H9 (cell line): ENCODE data around the gene CD9. TPM values are rescaled to one million over a fixed set of nuclear protein-coding genes. Genes with fewer than 3 reads are reported as not detected.

Experiments
- DNase-seq: peaks from one replicate; pipeline ENCODE4 v3.0.0-alpha.2; 2017
- H2AFZ ChIP-seq: one replicate; pipeline ENCODE4 v1.6.1; 2013; ENCODE audit warnings: mild to moderate bottlenecking, low read length, control low read depth, moderate library complexity
- H2AK5ac ChIP-seq: 2 replicates; pipeline ENCODE4 v1.6.1; 2013; ENCODE audit warnings: low read length, control low read depth, mixed read lengths; ENCODE audit not compliant: insufficient read length
- H2BK120ac ChIP-seq: one replicate; pipeline ENCODE4 v1.6.1; 2013; ENCODE audit warnings: low read depth, mild to moderate bottlenecking, low read length, control low read depth, inconsistent platforms; ENCODE audit not compliant: poor library complexity, severe bottlenecking
- H2BK12ac ChIP-seq: 2 replicates; pipeline ENCODE4 v1.6.1; 2013; ENCODE audit warnings: low read length, control low read depth, mixed read lengths, low read depth; ENCODE audit not compliant: insufficient read length
- H2BK15ac ChIP-seq: 2 replicates; pipeline ENCODE4 v1.6.1; 2013; ENCODE audit warnings: low read depth, low read length, control low read depth
- H2BK20ac ChIP-seq: one replicate; pipeline ENCODE4 v1.6.1; 2013; ENCODE audit warnings: low read depth, mild to moderate bottlenecking, low read length, control low read depth, inconsistent platforms; ENCODE audit not compliant: poor library complexity, severe bottlenecking
- H2BK5ac ChIP-seq: 2 replicates; pipeline ENCODE4 v1.6.1; 2013; ENCODE audit warnings: low read length, control low read depth, mixed read lengths; ENCODE audit not compliant: insufficient read length
- H3K14ac ChIP-seq: 2 replicates; pipeline ENCODE4 v1.6.1; 2013; ENCODE audit warnings: low read length, control low read depth; ENCODE audit not compliant: insufficient read depth
- H3K18ac ChIP-seq: 2 replicates; pipeline ENCODE4 v1.6.1; 2013; ENCODE audit warnings: low read depth, mild to moderate bottlenecking, mixed read lengths, low read length, control low read depth; ENCODE audit not compliant: insufficient read length
- H3K23ac ChIP-seq: 2 replicates; pipeline ENCODE4 v1.6.1; 2013; ENCODE audit warnings: low read length, control low read depth, mixed read lengths, low read depth; ENCODE audit not compliant: insufficient read length
- H3K23me2 ChIP-seq: 2 replicates; pipeline ENCODE4 v1.6.1; 2013; ENCODE audit warnings: low read depth, mild to moderate bottlenecking, mixed read lengths, low read length, control low read depth; ENCODE audit not compliant: insufficient read length, poor library complexity, severe bottlenecking
- H3K27ac ChIP-seq: 2 replicates; pipeline ENCODE4 v1.5.1; 2013; ENCODE audit warnings: low read length, control low read depth, mixed read lengths, low read depth; ENCODE audit not compliant: insufficient read length
- H3K27me3 ChIP-seq: 2 replicates; pipeline ENCODE4 v1.6.1; 2013; ENCODE audit warnings: low read length, control low read depth, inconsistent platforms; ENCODE audit not compliant: insufficient read depth
- H3K4ac ChIP-seq: 2 replicates; pipeline ENCODE4 v1.6.1; 2013; ENCODE audit warnings: low read depth, mild to moderate bottlenecking, control low read depth, inconsistent platforms, low read length, moderate library complexity
- H3K4me1 ChIP-seq: 2 replicates; pipeline ENCODE4 v1.6.1; 2013; ENCODE audit warnings: low read length, control low read depth, inconsistent platforms; ENCODE audit not compliant: insufficient read depth
- H3K4me2 ChIP-seq: 2 replicates; pipeline ENCODE4 v1.6.1; 2013; ENCODE audit warnings: low read length, control low read depth, mixed read lengths; ENCODE audit not compliant: insufficient read length, insufficient read depth
- H3K56ac ChIP-seq: 2 replicates; pipeline ENCODE4 v1.6.1; 2013; ENCODE audit warnings: low read depth, mild to moderate bottlenecking, mixed read lengths, low read length, control low read depth; ENCODE audit not compliant: insufficient read length
- H3K79me1 ChIP-seq: 2 replicates; pipeline ENCODE4 v1.6.1; 2013; ENCODE audit warnings: low read depth, mild to moderate bottlenecking, moderate library complexity, low read length, control low read depth, inconsistent platforms; ENCODE audit not compliant: insufficient read depth, poor library complexity, severe bottlenecking
- H3K79me2 ChIP-seq: 2 replicates; pipeline ENCODE4 v1.6.1; 2013; ENCODE audit warnings: low read length, control low read depth, inconsistent platforms; ENCODE audit not compliant: insufficient read depth
- H3K9ac ChIP-seq: 2 replicates; pipeline ENCODE4 v1.6.1; 2013; ENCODE audit warnings: low read length, control low read depth, mixed read lengths; ENCODE audit not compliant: insufficient read length; ENCODE audit errors: extremely low read depth
- H3K9me3 ChIP-seq: one replicate; pipeline ENCODE4 v1.6.1; 2013; ENCODE audit warnings: low read depth, low read length, inconsistent platforms; ENCODE audit not compliant: control insufficient read depth
- H3T11ph ChIP-seq: one replicate; pipeline ENCODE4 v1.6.1; 2013; ENCODE audit warnings: mild to moderate bottlenecking, low read length, control low read depth, inconsistent platforms
- H4K20me1 ChIP-seq: one replicate; pipeline ENCODE4 v1.6.1; 2013; ENCODE audit not compliant: control insufficient read depth, insufficient read length, insufficient read depth
- H4K5ac ChIP-seq: 2 replicates; pipeline ENCODE4 v1.6.1; 2013; ENCODE audit warnings: low read depth, mild to moderate bottlenecking, mixed read lengths, low read length, control low read depth; ENCODE audit not compliant: insufficient read length
- H4K8ac ChIP-seq: replicated peaks from 2 replicates; pipeline ENCODE4 v1.6.1; 2013; ENCODE audit warnings: low read length, control low read depth, mixed read lengths, low read depth; ENCODE audit not compliant: insufficient read length
- H4K91ac ChIP-seq: 2 replicates; pipeline ENCODE4 v1.6.1; 2013; ENCODE audit warnings: low read depth, mild to moderate bottlenecking, moderate library complexity, mixed read lengths, low read length, control low read depth; ENCODE audit not compliant: insufficient read length
- H3K27ac Mint-ChIP-seq, 3 experiments: 2 replicates in 2 of 3; 3 replicates in 1 of 3; pipeline ENCODE4 v1.8.0; 2020 to 2021; ENCODE audit warnings: mixed read lengths in 3 of 3, mild to moderate bottlenecking in 1 of 3, moderate library complexity in 1 of 3
- H3K27me3 Mint-ChIP-seq: 2 replicates; pipeline ENCODE4 v1.8.0; 2021; ENCODE audit warnings: low read depth, mild to moderate bottlenecking, moderate library complexity, mixed read lengths
- H3K36me3 Mint-ChIP-seq, 3 experiments: 2 replicates in 2 of 3; 3 replicates in 1 of 3; pipeline ENCODE4 v1.8.0; 2020 to 2021; ENCODE audit warnings: low read depth in 3 of 3, mixed read lengths in 3 of 3; ENCODE audit not compliant: insufficient read depth in 1 of 3
- H3K4me1 Mint-ChIP-seq, 2 experiments: 2 replicates each; pipeline ENCODE4 v1.8.0; 2020; ENCODE audit warnings: mixed read lengths in 2 of 2
- H3K4me3 Mint-ChIP-seq, 2 experiments: 2 replicates in 1 of 2; 3 replicates in 1 of 2; pipeline ENCODE4 v1.8.0; 2020 to 2021; ENCODE audit warnings: mild to moderate bottlenecking in 2 of 2, mixed read lengths in 2 of 2, moderate library complexity in 1 of 2
- H3K9me3 Mint-ChIP-seq, 2 experiments: 2 replicates in 1 of 2; 3 replicates in 1 of 2; pipeline ENCODE4 v1.8.0; 2020; ENCODE audit warnings: mild to moderate bottlenecking in 2 of 2, mixed read lengths in 2 of 2, moderate library complexity in 1 of 2
- CTCF ChIP-seq: fragments of 200-600 bp; sonication (generic); conservative IDR thresholded peaks from 3 replicates; pipeline ENCODE4 v1.8.0; 2021; ENCODE audit warnings: antibody characterized with exemption, mild to moderate bottlenecking
- WGBS: extraction: QIAGEN DNeasy Blood & Tissue Kit; methylation state at CpG from one replicate; pipeline ENCODE4 v1.1.7; 2013; ENCODE audit warnings: missing lambda C conversion rate, low lambda C conversion rate, mixed read lengths; ENCODE audit not compliant: insufficient read length; ENCODE audit errors: extremely low coverage; 5-methylcytosine and 5-hydroxymethylcytosine counted together
- total RNA-seq: library from RNA; stranded (reverse); gene quantifications from 2 replicates; pipeline ENCODE4 v1.2.1, GENCODE V29; 2021

CD9 gene
- total RNA-seq, 1 experiment from 2014 or later: 132 TPM

- Histone ChIP-seq H2BK12ac (no peak overlapping the region), H3K4me1 (peaks cover 36% of the 10 kb centered on the region), H2AK5ac (peak overlapping the region; percentile 85), H3K9ac (no peak overlapping the region), H3K18ac (no peak overlapping the region), H3K4ac (no peak overlapping the region), H2AFZ (no peak overlapping the region), H2BK15ac (no peak overlapping the region), H4K20me1 (no peaks in the 10 kb centered on the region), H4K91ac (no peak overlapping the region), H3K9me3 (no peaks in the 10 kb centered on the region), H3K27ac (no peak overlapping the region), H3K23ac (no peak overlapping the region), H4K8ac (no peak overlapping the region), H4K5ac (no peak overlapping the region), H3K56ac (no peak overlapping the region), H2BK5ac (no peak overlapping the region), H3K23me2 (no peaks in the 10 kb centered on the region), H3K14ac (no peak overlapping the region), H3K79me2 (peaks cover 10% of the 10 kb centered on the region), H2BK120ac (no peak overlapping the region), H3T11ph (no peak overlapping the region), H3K27me3 (no peaks in the 10 kb centered on the region), H3K4me2 (no peak overlapping the region), H2BK20ac (no peak overlapping the region), H3K79me1 (peaks cover 3% of the 10 kb centered on the region)
- Mint-ChIP-seq H3K4me1 (peaks cover 77 to 81% of the 10 kb centered on the region in 2 experiments), H3K4me3 (no peak overlapping the region), H3K9me3 (no peaks in the 10 kb centered on the region; a peak in 1 of 5 replicates), H3K36me3 (peaks cover 14 to 60% (median 29%) of the 10 kb centered on the region in 3 experiments; a peak in 6 of 7 replicates), H3K27me3 (no peaks in the 10 kb centered on the region; the same call in 1 of the 2 replicates), H3K27ac (peak overlapping the region; percentile 50 to 88 (median 52); a peak in 6 of 7 replicates)
- no peak for TF ChIP-seq CTCF
- WGBS: no CpG with 5 or more reads among the region's 9 CpGs
- DNase-seq: no peak
These were observed 7.2 kb downstream of the CD9 start for GRCh38 chr12:6207259-6207925.
